AML-193 (cell line): ENCODE data around the gene SDCBP2.
A peak's percentile ranks its signal among the peaks of the same experiment; 100 is the strongest.

Source experiments
- DNase-seq, 2 experiments: peaks; one replicate each; lab custom pipeline; 2025; lab: John Stamatoyannopoulos, UW

The SDCBP2 gene

GRCh38 chr20:1328680-1329330, at the start of gene SDCBP2:
SDCBP2 (minus strand) TSS chr20:1329139; CDS start chr20:1320416, 8,723 bp downstream.
- no peak for DNase-seq

GRCh38 chr20:1378735-1379125, 49.8 kb upstream of the SDCBP2 start:
- DNase-seq: no peak

GRCh38 chr20:1377984-1378734, 49.2 kb upstream of the SDCBP2 start:
- DNase-seq: no peak

GRCh38 chr20:1377341-1377871, 48.5 kb upstream of the SDCBP2 start:
- no peak for DNase-seq

- peak; percentile 81 to 88 for DNase-seq
Measured at GRCh38 chr20:1376408-1377270, 47.7 kb upstream of the SDCBP2 start.

- peak; percentile 31 to 38 for DNase-seq
Measured at GRCh38 chr20:1376007-1376406, 47.1 kb upstream of the SDCBP2 start.

GRCh38 chr20:1375515-1375914, 46.6 kb upstream of the SDCBP2 start:
- peak; percentile 31 to 55 for DNase-seq

GRCh38 chr20:1374246-1374645, 45.3 kb upstream of the SDCBP2 start:
- DNase-seq: no peak

GRCh38 chr20:1373614-1374013, 44.7 kb upstream of the SDCBP2 start:
- no peak for DNase-seq

- DNase-seq: no peak
Measured at GRCh38 chr20:1373036-1373435, 44.1 kb upstream of the SDCBP2 start.

- DNase-seq: no peak
Measured at GRCh38 chr20:1371830-1372539, 43.0 kb upstream of the SDCBP2 start.

GRCh38 chr20:1371202-1371782, 42.4 kb upstream of the SDCBP2 start:
- DNase-seq: no peak

GRCh38 chr20:1370548-1371110, 41.7 kb upstream of the SDCBP2 start:
- DNase-seq: no peak

GRCh38 chr20:1369970-1370369, 41.0 kb upstream of the SDCBP2 start:
- no peak for DNase-seq

- DNase-seq: no peak
Measured at GRCh38 chr20:1368448-1369199, 39.7 kb upstream of the SDCBP2 start.

GRCh38 chr20:1367479-1367878, 38.5 kb upstream of the SDCBP2 start:
- no peak for DNase-seq

GRCh38 chr20:1364106-1364505, 35.2 kb upstream of the SDCBP2 start:
- DNase-seq: no peak

- DNase-seq: no peak
Measured at GRCh38 chr20:1363522-1363921, 34.6 kb upstream of the SDCBP2 start.

- DNase-seq: no peak
Measured at GRCh38 chr20:1362484-1362883, 33.5 kb upstream of the SDCBP2 start.
